Right lobe of liver (tissue), 6 donors: ENCODE measurements around the gene SYNE2. TPM values are rescaled to one million over a fixed set of nuclear protein-coding genes. Genes with fewer than 3 reads are reported as not detected.

Experiments
- ATAC-seq, 4 donors: fragments of 200-7000 bp; cut with Tn5 transposase; one replicate each; pipeline ENCODE4 v1.9.1; 2020; ENCODE audit warnings: mild to moderate bottlenecking in 4 of 4, moderate library complexity in 4 of 4
- DNase-seq, 3 donors: peaks; one replicate each; pipeline ENCODE4 v3.0.0-alpha.2; 2020
- H3K27ac ChIP-seq, 3 donors: fragments of 200-600 bp; one replicate each; pipeline ENCODE4 v1.8.0; 2022
- H3K27me3 ChIP-seq, 2 donors: fragments of 200-600 bp; one replicate each; pipeline ENCODE4 v1.8.0; 2022
- H3K36me3 ChIP-seq, 4 donors: fragments of 200-600 bp; sonication (generic) in 1 of 4; one replicate each; pipeline versions ENCODE4 v1.5.1 to v1.8.0; 2017 to 2022; ENCODE audit warnings: control low read depth in 1 of 4
- H3K4me1 ChIP-seq, 4 donors: fragments of 200-600 bp; sonication (generic) in 1 of 4; one replicate each; pipeline versions ENCODE4 v1.5.1 to v1.8.0; 2017 to 2022; ENCODE audit warnings: control low read depth in 1 of 4
- H3K4me3 ChIP-seq, 3 donors: fragments of 200-600 bp; one replicate each; pipeline ENCODE4 v1.8.0; 2022
- H3K9me3 ChIP-seq, 4 donors: fragments of 200-600 bp; sonication (generic) in 1 of 4; one replicate each; pipeline versions ENCODE4 v1.5.1 to v1.8.0; 2017 to 2022; ENCODE audit warnings: control low read depth in 1 of 4
- CTCF ChIP-seq, 4 donors: fragments of 200-600 bp in 3 of 4; fragments of 450-650 bp in 1 of 4; IDR thresholded peaks; one replicate each; pipeline versions ENCODE4 v1.5.1 to v1.8.0; 2016 to 2022; ENCODE audit warnings: antibody characterized with exemption in 4 of 4, mild to moderate bottlenecking in 2 of 4
- POLR2A ChIP-seq: fragments of 450-650 bp; IDR thresholded peaks from one replicate; pipeline ENCODE4 v1.6.1; 2017; ENCODE audit warnings: antibody characterized with exemption, mild to moderate bottlenecking
- WGBS: methylation state at CpG from one replicate; pipeline ENCODE4 v1.1.6; 2018; ENCODE audit warnings: low coverage, low lambda C conversion rate; ENCODE audit not compliant: insufficient coverage; ENCODE audit errors: missing lambda C conversion rate; 5-methylcytosine and 5-hydroxymethylcytosine counted together
- intact Hi-C, 2 donors: fragments of 100-400 bp; cut with DNase I; formaldehyde crosslinking; loops; one replicate each; pipeline versions ENCODE4 v1.11.2 to v1.14.1; 2022
- total RNA-seq, 6 experiments: library from RNA; depleted of rRNA in 2 of 6; stranded (reverse); fragments of >200 nt in 2 of 6; fragmentation: NEBNext Ultra II Directional in 3 of 6; extraction: Animal tissue kit (Norgen Biotek cat#: 25700) in 3 of 6; gene quantifications; one replicate each; pipeline versions ENCODE4 v1.1.0 to v1.2.4, GENCODE V29; 2016 to 2023
- donor health status: DM: no; HTN: yes; CAD: no.
- donor health status: DM: no; HTN: no; CAD: no.
- donor health status: DM: no; HTN: no; CAD: no.
- donor health status: DM: no; HTN: yes; CAD: no.
- donor health status: DM: no; HTN: yes; CAD: no.

SYNE2 gene
- total RNA-seq, 6 experiments from 2014 or later: 34.6 to 118 (median 47.8) TPM

- 86% methylated on average over 2 of the region's 2 CpGs for WGBS
- TF ChIP-seq POLR2A (no peak), CTCF (IDR thresholded peaks at IDR 0.05) (no peak)
- H3K9me3 ChIP-seq: no peaks in the 10 kb centered on the region
- no peak for ATAC-seq
- H3K4me1 ChIP-seq: peaks cover 0 to 6% (median 0%) of the 10 kb centered on the region in 4 donors
- no peak overlapping the region for H3K27ac ChIP-seq
- H3K4me3 ChIP-seq: no peak overlapping the region
- no peak for DNase-seq
- intact Hi-C loops: no loop called here
- no peaks in the 10 kb centered on the region for H3K27me3 ChIP-seq
- peaks cover 0 to 25% (median 12%) of the 10 kb centered on the region in 4 donors for H3K36me3 ChIP-seq
Observed at GRCh38 chr14:64193821-64194220, 341.0 kb downstream of the SYNE2 start.

- Histone ChIP-seq H3K36me3 (peaks cover 0 to 22% (median 10%) of the 10 kb centered on the region in 4 donors), H3K4me1 (peaks cover 0 to 8% (median 0%) of the 10 kb centered on the region in 4 donors), H3K9me3 (no peaks in the 10 kb centered on the region), H3K4me3 (no peak overlapping the region), H3K27me3 (no peaks in the 10 kb centered on the region), H3K27ac (no peak overlapping the region)
- no peak for DNase-seq
- peak in 1 of 4 donors; percentile 22 for ATAC-seq
- intact Hi-C loops: no loop called here
- TF ChIP-seq POLR2A (no peak), CTCF (IDR thresholded peaks at IDR 0.05) (no peak)
- WGBS: 53% methylated on average over 3 of the region's 3 CpGs
Observed at GRCh38 chr14:64194404-64194803, 341.6 kb downstream of the SYNE2 start.

- Histone ChIP-seq H3K27me3 (no peaks in the 10 kb centered on the region), H3K36me3 (peaks cover 0 to 20% (median 8%) of the 10 kb centered on the region in 4 donors), H3K9me3 (no peaks in the 10 kb centered on the region), H3K27ac (no peak overlapping the region), H3K4me3 (no peak overlapping the region), H3K4me1 (peaks cover 0 to 8% (median 0%) of the 10 kb centered on the region in 4 donors)
- DNase-seq: no peak
- WGBS: 39% methylated on average over 2 of the region's 2 CpGs
- no peak for TF ChIP-seq CTCF (IDR thresholded peaks at IDR 0.05)
- no peak for TF ChIP-seq POLR2A
- intact Hi-C loops: no loop called here
- ATAC-seq: no peak
Observed at GRCh38 chr14:64195199-64195598, 342.4 kb downstream of the SYNE2 start.

GRCh38 chr14:64196056-64196455, 343.3 kb downstream of the SYNE2 start:
- 87% methylated on average over 2 of the region's 5 CpGs for WGBS
- no peaks in the 10 kb centered on the region for H3K9me3 ChIP-seq
- intact Hi-C loops: no loop called here
- H3K36me3 ChIP-seq: peaks cover 0 to 20% (median 4%) of the 10 kb centered on the region in 4 donors
- H3K27me3 ChIP-seq: no peaks in the 10 kb centered on the region
- H3K4me3 ChIP-seq: no peak overlapping the region
- TF ChIP-seq CTCF (IDR thresholded peaks at IDR 0.05) (no peak), POLR2A (no peak)
- H3K27ac ChIP-seq: peak overlapping the region in 1 of 3 donors; percentile 26
- ATAC-seq (no peak), DNase-seq (no peak)
- peaks cover 0 to 8% (median 0%) of the 10 kb centered on the region in 4 donors for H3K4me1 ChIP-seq
